Neural progenitor cell (in vitro differentiated cells): ENCODE measurements around the gene PITPNC1.

Experiments
- EZH2 ChIP-seq: fragments of 200-600 bp; sonication (generic); IDR thresholded peaks from 2 replicates; pipeline ENCODE4 v1.6.1; 2017; ENCODE audit warnings: antibody characterized with exemption, mild to moderate bottlenecking, moderate library complexity
- EZH2phosphoT487 ChIP-seq: fragments of 200-600 bp; sonication (generic); IDR thresholded peaks from 2 replicates; pipeline ENCODE4 v1.6.1; 2017; ENCODE audit warnings: antibody characterized with exemption
- TF ChIP-seq, protein P1 (sequence below): fragments of 200-600 bp; sonication (generic); IDR thresholded peaks from 2 replicates; pipeline ENCODE4 v1.5.1; 2017; ENCODE audit warnings: antibody characterized with exemption, mild to moderate bottlenecking

DNA sequence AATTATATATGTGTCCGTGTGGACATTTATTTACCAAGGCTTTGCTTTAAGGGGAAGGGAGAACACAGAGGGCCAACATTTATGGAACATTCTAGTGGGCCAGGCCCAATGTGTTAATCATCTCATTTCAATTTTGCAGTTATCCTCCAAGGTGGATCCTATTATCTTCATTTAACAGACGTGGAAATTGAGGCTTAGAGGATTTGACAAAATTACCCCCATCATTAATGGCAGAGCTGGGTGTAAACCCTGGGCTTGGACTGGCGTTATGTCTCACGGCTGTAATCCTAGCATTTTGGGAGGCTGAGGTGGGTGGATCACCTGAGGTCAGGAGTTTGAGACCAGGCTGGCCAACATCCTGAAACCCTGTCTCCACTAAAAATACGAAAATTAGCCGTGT is 26.4 kb downstream of the PITPNC1 start:
- TF ChIP-seq, protein P1, sequence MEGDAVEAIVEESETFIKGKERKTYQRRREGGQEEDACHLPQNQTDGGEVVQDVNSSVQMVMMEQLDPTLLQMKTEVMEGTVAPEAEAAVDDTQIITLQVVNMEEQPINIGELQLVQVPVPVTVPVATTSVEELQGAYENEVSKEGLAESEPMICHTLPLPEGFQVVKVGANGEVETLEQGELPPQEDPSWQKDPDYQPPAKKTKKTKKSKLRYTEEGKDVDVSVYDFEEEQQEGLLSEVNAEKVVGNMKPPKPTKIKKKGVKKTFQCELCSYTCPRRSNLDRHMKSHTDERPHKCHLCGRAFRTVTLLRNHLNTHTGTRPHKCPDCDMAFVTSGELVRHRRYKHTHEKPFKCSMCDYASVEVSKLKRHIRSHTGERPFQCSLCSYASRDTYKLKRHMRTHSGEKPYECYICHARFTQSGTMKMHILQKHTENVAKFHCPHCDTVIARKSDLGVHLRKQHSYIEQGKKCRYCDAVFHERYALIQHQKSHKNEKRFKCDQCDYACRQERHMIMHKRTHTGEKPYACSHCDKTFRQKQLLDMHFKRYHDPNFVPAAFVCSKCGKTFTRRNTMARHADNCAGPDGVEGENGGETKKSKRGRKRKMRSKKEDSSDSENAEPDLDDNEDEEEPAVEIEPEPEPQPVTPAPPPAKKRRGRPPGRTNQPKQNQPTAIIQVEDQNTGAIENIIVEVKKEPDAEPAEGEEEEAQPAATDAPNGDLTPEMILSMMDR = no peak
- no peak for TF ChIP-seq EZH2
- no peak for TF ChIP-seq EZH2phosphoT487
